SJSA1 (cell line): Measurements from ENCODE around the gene CCL17. TPM values are rescaled to one million over a fixed set of nuclear protein-coding genes. Genes with fewer than 3 reads are reported as not detected.
A peak's percentile ranks its signal among the peaks of the same experiment; 100 is the strongest.
"Not testable (repeated sequence)": the region's sequence is repeated elsewhere in the genome, so short reads cannot be mapped to it uniquely, and the experiment has no call there.

Experiments used
- DNase-seq, 2 experiments: peaks; one replicate each; pipeline ENCODE4 v3.0.0-alpha.2; 2015 to 2020; ENCODE audit warnings: low spot score in 2 of 2, low read depth in 1 of 2
- H3K27ac ChIP-seq: fragments of 250-450 bp; sonication (Bioruptor Pico); 2 replicates; pipeline ENCODE4 v1.5.1; 2020; ENCODE audit warnings: mild to moderate bottlenecking, moderate library complexity
- H3K27me3 ChIP-seq: fragments of 250-450 bp; sonication (Bioruptor Pico); replicated peaks from 2 replicates; pipeline ENCODE4 v1.5.1; 2020; ENCODE audit warnings: mild to moderate bottlenecking, moderate library complexity
- H3K36me3 ChIP-seq: fragments of 250-450 bp; sonication (Bioruptor Pico); 2 replicates; pipeline ENCODE4 v1.5.1; 2020; ENCODE audit warnings: mild to moderate bottlenecking
- H3K4me1 ChIP-seq: fragments of 250-450 bp; sonication (Bioruptor Pico); replicated peaks from 2 replicates; pipeline ENCODE4 v1.6.1; 2021; ENCODE audit warnings: mild to moderate bottlenecking
- H3K4me3 ChIP-seq: fragments of 250-450 bp; sonication (Bioruptor Pico); 2 replicates; pipeline ENCODE4 v1.5.1; 2020; ENCODE audit warnings: mild to moderate bottlenecking
- H3K9me3 ChIP-seq: fragments of 250-450 bp; sonication (Bioruptor Pico); replicated peaks from 2 replicates; pipeline ENCODE4 v1.5.1; 2020; ENCODE audit warnings: mild to moderate bottlenecking
- total RNA-seq: library from RNA; depleted of rRNA; stranded (reverse); fragments of >200 nt; shearing (Covaris generic); gene quantifications from 2 replicates; pipeline ENCODE4 v1.2.3, GENCODE V29; 2014

Gene CCL17
- total RNA-seq, 1 experiment from 2014 or later: not detected

GRCh38 chr16:57372372-57373116 is 32.0 kb upstream of the CCL17 start, which contains the start of gene CX3CL1:
TSS of gene CX3CL1 (plus strand) at chr16:57372490. CDS start at chr16:57372569, 79 bp downstream.
- Histone ChIP-seq H3K4me3 (peak within 1 kb of the TSS; percentile 9), H3K27me3 (no peaks in the 10 kb centered on the region), H3K36me3 (no peaks in the 10 kb centered on the region), H3K9me3 (no peaks in the 10 kb centered on the region), H3K27ac (no peak within 1 kb of the TSS), H3K4me1 (peaks cover 19% of the 10 kb centered on the region)
- DNase-seq: peak; percentile 45 to 67

- Histone ChIP-seq H3K27ac (no peak overlapping the region), H3K36me3 (no peaks in the 10 kb centered on the region), H3K27me3 (no peaks in the 10 kb centered on the region), H3K4me3 (no peak overlapping the region), H3K9me3 (no peaks in the 10 kb centered on the region), H3K4me1 (peaks cover 27% of the 10 kb centered on the region)
- no peak for DNase-seq
Measured at GRCh38 chr16:57373117-57373947, 31.2 kb upstream of the CCL17 start.

GRCh38 chr16:57374067-57374534 is 30.5 kb upstream of the CCL17 start:
- Histone ChIP-seq H3K36me3 (no peaks in the 10 kb centered on the region), H3K4me1 (peaks cover 33% of the 10 kb centered on the region), H3K9me3 (no peaks in the 10 kb centered on the region), H3K27me3 (no peaks in the 10 kb centered on the region), H3K4me3 (no peak overlapping the region), H3K27ac (no peak overlapping the region)
- DNase-seq: no peak

GRCh38 chr16:57374925-57375465 is 29.6 kb upstream of the CCL17 start:
- DNase-seq, H3K9me3 ChIP-seq, H3K27me3 ChIP-seq, H3K27ac ChIP-seq, H3K4me3 ChIP-seq, H3K36me3 ChIP-seq: not testable (repeated sequence)
- H3K4me1 ChIP-seq: peaks cover 33% of the 10 kb centered on the region

GRCh38 chr16:57376313-57376818 is 28.2 kb upstream of the CCL17 start:
- Histone ChIP-seq H3K9me3 (no peaks in the 10 kb centered on the region), H3K27me3 (no peaks in the 10 kb centered on the region), H3K4me1 (peaks cover 33% of the 10 kb centered on the region), H3K4me3 (no peak overlapping the region), H3K36me3 (no peaks in the 10 kb centered on the region), H3K27ac (no peak overlapping the region)
- DNase-seq: no peak

GRCh38 chr16:57377080-57377841 is 27.3 kb upstream of the CCL17 start:
- Histone ChIP-seq H3K27me3 (no peaks in the 10 kb centered on the region), H3K36me3 (no peaks in the 10 kb centered on the region), H3K4me1 (peaks cover 29% of the 10 kb centered on the region), H3K4me3 (no peak overlapping the region), H3K9me3 (no peaks in the 10 kb centered on the region), H3K27ac (peak overlapping the region; percentile 62)
- DNase-seq: peak; percentile 81 to 83

GRCh38 chr16:57379579-57379978 is 25.0 kb upstream of the CCL17 start:
- H3K9me3 ChIP-seq: no peaks in the 10 kb centered on the region
- no peak for DNase-seq
- no peaks in the 10 kb centered on the region for H3K27me3 ChIP-seq
- H3K27ac ChIP-seq: no peak overlapping the region
- H3K4me3 ChIP-seq: no peak overlapping the region
- peaks cover 31% of the 10 kb centered on the region for H3K4me1 ChIP-seq
- no peaks in the 10 kb centered on the region for H3K36me3 ChIP-seq

GRCh38 chr16:57380671-57381462 is 23.7 kb upstream of the CCL17 start:
- Histone ChIP-seq H3K27ac (no peak overlapping the region), H3K36me3 (no peaks in the 10 kb centered on the region), H3K4me1 (peaks cover 31% of the 10 kb centered on the region), H3K4me3 (no peak overlapping the region), H3K27me3 (no peaks in the 10 kb centered on the region), H3K9me3 (no peaks in the 10 kb centered on the region)
- DNase-seq: no peak

- no peak overlapping the region for H3K4me3 ChIP-seq
Measured at GRCh38 chr16:57381791-57382534, 22.6 kb upstream of the CCL17 start.

GRCh38 chr16:57382535-57383275 is 21.9 kb upstream of the CCL17 start:
- Histone ChIP-seq H3K9me3 (no peaks in the 10 kb centered on the region), H3K36me3 (no peaks in the 10 kb centered on the region), H3K4me1 (peaks cover 37% of the 10 kb centered on the region), H3K4me3 (no peak overlapping the region), H3K27me3 (no peaks in the 10 kb centered on the region), H3K27ac (no peak overlapping the region)
- DNase-seq: no peak

More at GRCh38 chr16:57381791-57382534, 22.6 kb upstream of the CCL17 start:
- Histone ChIP-seq H3K36me3 (no peaks in the 10 kb centered on the region), H3K9me3 (no peaks in the 10 kb centered on the region), H3K4me1 (peaks cover 40% of the 10 kb centered on the region), H3K27ac (no peak overlapping the region), H3K27me3 (no peaks in the 10 kb centered on the region)
- DNase-seq: no peak

- Histone ChIP-seq H3K4me3 (no peak overlapping the region), H3K9me3 (no peaks in the 10 kb centered on the region), H3K27me3 (no peaks in the 10 kb centered on the region), H3K27ac (no peak overlapping the region), H3K36me3 (no peaks in the 10 kb centered on the region), H3K4me1 (peaks cover 29% of the 10 kb centered on the region)
- DNase-seq: peak; percentile 48 to 72
Measured at GRCh38 chr16:57383276-57384247, 21.0 kb upstream of the CCL17 start.
